ENCODE measurements around the gene TMEM171. TPM values are rescaled to one million over a fixed set of nuclear protein-coding genes. Genes with fewer than 3 reads are reported as not detected.

The TMEM171 gene
- total and polyA plus RNA-seq, 10 donors, result 1.9 to 38.0 (median 19.5) TPM

- Histone ChIP-seq H3K4me1 (peaks cover 0 to 7% (median 0%) of the 10 kb centered on the region in 6 donors), H3K27me3 (replicated peaks in 1 of 7) (no peaks in the 10 kb centered on the region), H3K36me3 (no peaks in the 10 kb centered on the region), H3K4me3 (no peak overlapping the region), H3K27ac (no peak overlapping the region), H3K9me3 (peaks cover 0 to 18% (median 13%) of the 10 kb centered on the region in 8 donors)
- 88 to 91% (median 89%) methylated on average over 2 of the region's 2 CpGs for WGBS, 5 donors
- intact Hi-C loops (cut with DNase I; ENCODE audit: low total_unique reads), result no loop called here
- TF ChIP-seq POLR2A (IDR thresholded peaks at IDR 0.05) (no peak), CTCF (IDR thresholded peaks at IDR 0.05 in 8 of 11, conservative IDR thresholded peaks at IDR 0.05 in 3 of 11) (no peak), POLR2AphosphoS5 (IDR thresholded peaks at IDR 0.05) (no peak)
- DNase-seq, result no peak
Observed at GRCh38 chr5:73097740-73098139, 22.6 kb upstream of the TMEM171 start.

- 89 to 95% (median 92%) methylated on average over 4 of the region's 4 CpGs for WGBS, 5 donors
- Histone ChIP-seq H3K4me3 (no peak overlapping the region), H3K27ac (no peak overlapping the region), H3K9me3 (peaks cover 0 to 18% (median 13%) of the 10 kb centered on the region in 8 donors), H3K36me3 (no peaks in the 10 kb centered on the region), H3K4me1 (no peaks in the 10 kb centered on the region), H3K27me3 (replicated peaks in 1 of 7) (no peaks in the 10 kb centered on the region)
- intact Hi-C loops (cut with DNase I; ENCODE audit: low total_unique reads), result no loop called here
- no peak for DNase-seq
- TF ChIP-seq POLR2A (IDR thresholded peaks at IDR 0.05) (no peak), CTCF (IDR thresholded peaks at IDR 0.05 in 8 of 11, conservative IDR thresholded peaks at IDR 0.05 in 3 of 11) (no peak), POLR2AphosphoS5 (IDR thresholded peaks at IDR 0.05) (no peak)
Observed at GRCh38 chr5:73100109-73100508, 20.3 kb upstream of the TMEM171 start.

GRCh38 chr5:73103870-73104299 lies 16.5 kb upstream of the TMEM171 start:
- intact Hi-C loops (cut with DNase I; ENCODE audit: low total_unique reads), result no loop called here
- DNase-seq, result no peak

GRCh38 chr5:73104326-73104725 lies 16.0 kb upstream of the TMEM171 start:
- no peak for DNase-seq
- no peak overlapping the region for H3K27ac ChIP-seq
- H3K4me3 ChIP-seq, result no peak overlapping the region
- intact Hi-C loops (cut with DNase I; ENCODE audit: low total_unique reads), result no loop called here
- H3K9me3 ChIP-seq, result peaks cover 0 to 8% (median 2%) of the 10 kb centered on the region in 8 donors
- TF ChIP-seq POLR2A (IDR thresholded peaks at IDR 0.05), result no peak
- TF ChIP-seq POLR2AphosphoS5 (IDR thresholded peaks at IDR 0.05), result no peak
- TF ChIP-seq CTCF (IDR thresholded peaks at IDR 0.05 in 8 of 11, conservative IDR thresholded peaks at IDR 0.05 in 3 of 11), result no peak
- no peaks in the 10 kb centered on the region for H3K27me3 ChIP-seq (replicated peaks in 1 of 7)
- H3K36me3 ChIP-seq, result no peaks in the 10 kb centered on the region
- 70 to 86% (median 76%) methylated on average over 1 of the region's 1 CpG for WGBS, 5 donors
- no peaks in the 10 kb centered on the region for H3K4me1 ChIP-seq

More at GRCh38 chr5:73103870-73104299, 16.5 kb upstream of the TMEM171 start:
- TF ChIP-seq CTCF (IDR thresholded peaks at IDR 0.05 in 8 of 11, conservative IDR thresholded peaks at IDR 0.05 in 3 of 11) (no peak), POLR2AphosphoS5 (IDR thresholded peaks at IDR 0.05) (no peak), POLR2A (IDR thresholded peaks at IDR 0.05) (no peak)
- Histone ChIP-seq H3K27ac (no peak overlapping the region), H3K4me1 (no peaks in the 10 kb centered on the region), H3K36me3 (no peaks in the 10 kb centered on the region), H3K9me3 (peaks cover 0 to 8% (median 2%) of the 10 kb centered on the region in 8 donors), H3K27me3 (replicated peaks in 1 of 7) (no peaks in the 10 kb centered on the region), H3K4me3 (no peak overlapping the region)
- WGBS, 5 donors, result 76 to 86% (median 79%) methylated on average over 4 of the region's 4 CpGs

Data from spleen (tissue), 11 donors.